Activated naive CD4-positive, alpha-beta T cell treated with Interleukin-2 at 50 U/mL for 16 hours (primary cell): ENCODE results near the gene ZNF423.

Experiments
- DNase-seq: peaks from one replicate; pipeline ENCODE4 v3.0.0-alpha.2; 2020

Gene ZNF423

GRCh38 chr16:49747654-49748053, 108.3 kb downstream of the ZNF423 start:
- no peak for DNase-seq

- DNase-seq, result no peak
Observed at GRCh38 chr16:49746545-49746944, 109.4 kb downstream of the ZNF423 start.

GRCh38 chr16:49745311-49745747, 110.6 kb downstream of the ZNF423 start:
- no peak for DNase-seq

- DNase-seq, result no peak
Observed at GRCh38 chr16:49744244-49745220, 111.4 kb downstream of the ZNF423 start.

- DNase-seq, result no peak
Observed at GRCh38 chr16:49743658-49744057, 112.3 kb downstream of the ZNF423 start.

GRCh38 chr16:49743203-49743464, 112.8 kb downstream of the ZNF423 start:
- no peak for DNase-seq

- no peak for DNase-seq
Observed at GRCh38 chr16:49742428-49743202, 113.3 kb downstream of the ZNF423 start.

- DNase-seq, result no peak
Observed at GRCh38 chr16:49740256-49740655, 115.7 kb downstream of the ZNF423 start.

GRCh38 chr16:49739381-49739780, 116.5 kb downstream of the ZNF423 start:
- DNase-seq, result no peak

GRCh38 chr16:49738832-49739231, 117.1 kb downstream of the ZNF423 start:
- no peak for DNase-seq

- no peak for DNase-seq
Observed at GRCh38 chr16:49738001-49738400, 117.9 kb downstream of the ZNF423 start.

GRCh38 chr16:49737541-49737940, 118.4 kb downstream of the ZNF423 start:
- DNase-seq, result no peak

GRCh38 chr16:49734331-49734730, 121.6 kb downstream of the ZNF423 start:
- no peak for DNase-seq

GRCh38 chr16:49733313-49734009, 122.5 kb downstream of the ZNF423 start:
- DNase-seq, result no peak

- no peak for DNase-seq
Observed at GRCh38 chr16:49731911-49732310, 124.0 kb downstream of the ZNF423 start.

- no peak for DNase-seq
Observed at GRCh38 chr16:49730772-49731171, 125.1 kb downstream of the ZNF423 start.

- DNase-seq, result no peak
Observed at GRCh38 chr16:49727611-49728010, 128.3 kb downstream of the ZNF423 start.

GRCh38 chr16:49726155-49726554, 129.8 kb downstream of the ZNF423 start:
- DNase-seq, result no peak

- no peak for DNase-seq
Observed at GRCh38 chr16:49725651-49726050, 130.3 kb downstream of the ZNF423 start.

- no peak for DNase-seq
Observed at GRCh38 chr16:49724774-49725173, 131.1 kb downstream of the ZNF423 start.

- no peak for DNase-seq
Observed at GRCh38 chr16:49723310-49723709, 132.6 kb downstream of the ZNF423 start.

GRCh38 chr16:49720225-49720624, 135.7 kb downstream of the ZNF423 start:
- DNase-seq, result no peak

GRCh38 chr16:49717689-49718088, 138.2 kb downstream of the ZNF423 start:
- no peak for DNase-seq
